ENCODE results near the gene GTF2I. TPM values are rescaled to one million over a fixed set of nuclear protein-coding genes. Genes with fewer than 3 reads are reported as not detected.

Gene GTF2I
- total and polyA plus RNA-seq, 10 of the 15 experiments (the other 5 are each of a cell fraction or from before 2014, with no cell fraction given) = 6.7 to 172 (median 96.9) TPM

- Histone ChIP-seq H3K9ac (ENCODE audit: control insufficient read depth, insufficient read depth, low read length) (no peak overlapping the region), H3K27ac (ENCODE audit: control insufficient read depth, insufficient read depth) (no peak overlapping the region), H2AFZ (ENCODE audit: control insufficient read depth, low read depth, low read length) (no peak overlapping the region), H4K20me1 (ENCODE audit: control insufficient read depth, insufficient read depth) (no peaks in the 10 kb centered on the region), H3K4me2 (ENCODE audit: control insufficient read depth, insufficient read depth) (no peak overlapping the region), H3K79me2 (ENCODE audit: control insufficient read depth, insufficient read depth, low read length) (no peaks in the 10 kb centered on the region), H3K4me1 (ENCODE audit: control insufficient read depth, insufficient read depth, low read length) (peaks cover 19% of the 10 kb centered on the region), H3K27me3 (replicated peaks in 1 of 2; ENCODE audit: control insufficient read depth in 2 of 2, insufficient read depth in 2 of 2, low read length in 1 of 2) (no peaks in the 10 kb centered on the region), H3K4me3 (no peak overlapping the region), H3K9me3 (replicated peaks; ENCODE audit: control insufficient read depth, insufficient read depth, low read length) (no peaks in the 10 kb centered on the region), H3K36me3 (ENCODE audit: control insufficient read depth in 2 of 2, insufficient read depth in 2 of 2, low read length in 1 of 2) (no peaks in the 10 kb centered on the region)
- intact Hi-C loops (cut with micrococcal nuclease; ENCODE audit: unreplicated experiment) (no loop called here), in situ Hi-C loops (cut with MboI) (no loop called here)
- TF ChIP-seq PML (IDR thresholded peaks at IDR 0.05; ENCODE audit: low read length) (no peak), TAF1 (IDR thresholded peaks at IDR 0.05; ENCODE audit: borderline replicate concordance, low read depth, low read length) (no peak), NR2C1 (IDR thresholded peaks at IDR 0.05) (no peak), CUX1 (IDR thresholded peaks at IDR 0.05; ENCODE audit: insufficient replicate concordance, low read depth, low read length) (no peak), STAT3 (IDR thresholded peaks at IDR 0.05; ENCODE audit: low read depth, low read length) (no peak), RCOR1 (conservative IDR thresholded peaks at IDR 0.05; ENCODE audit: low read depth, low read length) (no peak), RFX5 (IDR thresholded peaks at IDR 0.05; ENCODE audit: low read depth, low read length) (no peak)
- CTCF ChIA-PET = interaction anchor here (0.6 to 0.8 kb wide), 2 partner anchors 12 to 24 kb away, joined by 3 read pairs; no protein-coding TSS in a partner anchor
- ATAC-seq (no peak), DNase-seq (ENCODE audit: low read depth, low spot score) (no peak), FAIRE-seq (no peak)
- RAD21 ChIA-PET (ENCODE audit: unreplicated experiment) = no interaction called here
- SMC1A ChIA-PET (ENCODE audit: uncharacterized antibody, unreplicated experiment) = no interaction called here
- WGBS (ENCODE audit: insufficient coverage, insufficient replicate concordance, low lambda C conversion rate, missing lambda C conversion rate) = 89% methylated on average over 14 of the region's 14 CpGs
- no TSS peak for BruUV-seq (replicated peaks)
- POLR2A ChIA-PET = interaction anchor here (0.5 to 0.6 kb wide), 2 partner anchors 16 to 32 kb away, joined by 3 read pairs; no protein-coding TSS in a partner anchor
Observed at GRCh38 chr7:74619235-74619860, 38.2 kb upstream of the GTF2I start.
